Muscle of arm (tissue), 12 donors: ENCODE measurements around the gene ENTPD5. TPM values are rescaled to one million over a fixed set of nuclear protein-coding genes. Genes with fewer than 3 reads are reported as not detected.
"Not testable (repeated sequence)": the region's sequence is repeated elsewhere in the genome, so short reads cannot be mapped to it uniquely, and the experiment has no call there.

Experiments used
- DNase-seq: peaks from one replicate; pipeline ENCODE4 v3.0.0-alpha.2; 2013
- polyA plus RNA-seq, 12 donors: library from polyadenylated mRNA; unstranded; fragments of 120-200 nt; gene quantifications; one replicate each; pipeline ENCODE4 v1.2.1, GENCODE V29; 2013; ENCODE audit not compliant: insufficient read length in 12 of 12

ENTPD5 gene
- polyA plus RNA-seq, 12 donors = 11.4 to 20.0 (median 15.7) TPM; not detected in 1

- DNase-seq = no peak
Observed at GRCh38 chr14:73945159-73945670, 73.9 kb downstream of the ENTPD5 start.

DNA sequence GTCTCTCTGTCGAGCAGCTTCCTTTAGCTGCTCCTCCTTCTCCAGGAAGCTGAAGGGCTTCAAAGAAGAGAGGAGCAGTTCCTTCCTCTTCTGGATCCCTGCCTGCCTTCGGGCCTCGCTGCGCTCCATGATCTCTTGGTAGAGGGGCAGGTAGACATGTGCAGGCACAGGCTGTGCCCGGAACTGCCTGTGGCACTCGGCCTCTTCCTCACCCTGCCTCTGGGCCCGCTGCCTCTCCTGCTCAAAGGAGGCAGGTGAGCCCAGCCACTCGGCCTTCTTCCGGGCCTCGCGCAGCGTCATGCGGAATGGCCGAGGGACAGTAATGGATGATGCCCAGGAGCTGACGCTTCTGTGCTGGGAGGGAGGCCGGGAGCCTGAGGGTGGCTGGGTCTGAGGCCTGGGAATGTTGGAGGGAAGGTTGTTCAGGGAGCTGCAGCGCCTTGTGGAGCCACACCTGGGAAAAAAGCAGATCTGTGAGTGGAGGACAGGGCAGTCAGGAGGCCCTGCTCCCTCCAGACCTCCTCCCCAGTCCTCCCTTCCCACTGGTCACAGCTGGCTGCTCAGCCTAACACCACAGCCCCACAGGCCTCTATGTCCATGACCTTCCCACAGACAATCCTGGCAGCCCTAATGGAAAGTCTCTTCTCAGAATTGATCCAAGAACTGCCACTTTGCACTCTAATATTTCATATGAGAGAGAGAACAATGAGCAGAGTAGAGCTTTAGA is 74.5 kb downstream of the ENTPD5 start:
- DNase-seq = no peak

DNA sequence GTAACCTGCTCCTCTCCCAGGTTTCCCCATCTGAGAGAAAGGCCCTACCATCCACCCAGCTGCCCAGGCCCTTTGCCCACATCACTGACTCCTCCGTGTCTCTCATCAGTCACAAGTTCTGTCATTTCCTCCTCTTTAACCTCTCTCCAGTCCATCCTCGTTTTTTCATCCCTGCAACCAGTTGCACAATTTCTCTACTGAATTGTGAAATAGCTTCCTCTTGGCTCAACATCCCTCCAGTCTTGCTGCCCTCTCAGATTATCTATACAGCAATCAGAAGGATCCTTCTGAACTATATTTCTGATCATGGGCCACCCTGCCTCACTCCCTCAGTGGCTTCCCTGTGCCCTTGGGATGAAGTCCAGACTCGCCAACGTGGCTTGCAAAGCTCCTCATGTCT is 76.0 kb downstream of the ENTPD5 start:
- no peak for DNase-seq

GRCh38 chr14:73942180-73942579 is 76.9 kb downstream of the ENTPD5 start:
- DNase-seq = no peak

GRCh38 chr14:73937012-73937411 is 82.1 kb downstream of the ENTPD5 start:
- no peak for DNase-seq

DNA sequence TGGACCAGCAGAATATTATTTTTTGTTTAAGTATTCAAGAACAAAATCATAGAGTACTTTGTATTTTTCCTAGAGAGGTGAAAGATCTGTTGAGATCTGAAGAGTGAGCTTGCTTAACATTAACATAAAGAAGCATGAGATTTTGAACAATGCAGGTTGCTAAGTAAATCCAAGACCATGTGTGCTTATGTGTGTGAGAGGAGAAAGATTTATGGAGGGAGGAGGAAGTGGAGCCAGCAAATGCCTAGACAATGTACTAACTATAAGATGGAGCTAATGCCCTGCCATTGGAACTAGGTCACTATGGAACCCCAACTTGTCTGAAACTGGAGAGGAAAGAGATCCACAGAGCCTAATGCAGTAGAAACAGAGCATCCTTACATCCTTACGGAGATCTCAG is 82.5 kb downstream of the ENTPD5 start:
- DNase-seq = no peak

- no peak for DNase-seq
Observed at GRCh38 chr14:73935666-73936065, 83.4 kb downstream of the ENTPD5 start.

- DNase-seq = no peak
Observed at GRCh38 chr14:73924337-73924736, 94.8 kb downstream of the ENTPD5 start.

DNA sequence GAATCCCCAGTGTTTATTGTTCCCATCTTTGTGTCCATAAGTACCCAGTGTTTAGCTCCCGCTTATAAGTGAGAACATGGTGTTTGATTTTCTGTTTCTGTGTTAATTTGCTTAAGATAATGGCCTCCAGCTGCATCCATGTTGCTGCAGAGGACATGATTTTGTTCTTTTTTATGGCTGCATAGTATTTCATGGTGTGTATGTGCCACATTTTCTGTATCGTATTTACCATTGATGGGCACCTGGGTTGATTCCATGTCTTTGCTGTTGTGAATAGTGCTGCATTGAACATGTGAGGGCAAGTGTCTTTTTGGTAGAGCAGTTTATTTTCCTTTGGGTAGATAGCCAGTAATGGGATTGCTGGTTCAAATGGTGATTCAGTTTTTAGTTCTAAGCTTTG is 99.6 kb downstream of the ENTPD5 start:
- DNase-seq = not testable (repeated sequence)

GRCh38 chr14:73916324-73916723 is 102.8 kb downstream of the ENTPD5 start:
- DNase-seq = no peak

GRCh38 chr14:73913256-73913655 is 105.8 kb downstream of the ENTPD5 start:
- no peak for DNase-seq

- DNase-seq = no peak
Observed at GRCh38 chr14:73909681-73910080, 109.4 kb downstream of the ENTPD5 start.

Other genes starting within 250 kb of the ENTPD5 start
- gene PTGR2, start 167.5 kb downstream of the ENTPD5 start, polyA plus RNA-seq = 10 to 100 TPM in 5 of 12 donors, 1 to 10 TPM in 6, not detected in 1; 3.9 to 15.9 (median 9.6) TPM
- gene ZNF410, start 132.4 kb downstream of the ENTPD5 start, polyA plus RNA-seq = 10 to 100 TPM in 11 of 12 donors, not detected in 1; 25.2 to 39.4 (median 34.6) TPM
- gene FAM161B, start 69.2 kb downstream of the ENTPD5 start, polyA plus RNA-seq = 10 to 100 TPM in 2 of 12 donors, 1 to 10 TPM in 9, not detected in 1; 6.4 to 26.3 (median 9.0) TPM
- gene COQ6, start 69.0 kb downstream of the ENTPD5 start, polyA plus RNA-seq = 10 to 100 TPM in 11 of 12 donors, not detected in 1; 24.1 to 50.1 (median 44.3) TPM
- 10 to 100 TPM in 3 of 12 donors, 1 to 10 TPM in 8, not detected in 1; 5.6 to 25.1 (median 8.5) TPM for gene BBOF1, start 61 bp upstream of the ENTPD5 start, polyA plus RNA-seq
- 10 to 100 TPM in 11 of 12 donors, not detected in 1; 10.4 to 18.9 (median 14.3) TPM for gene ALDH6A1, start 65.2 kb upstream of the ENTPD5 start, polyA plus RNA-seq
- 100 to 1,000 TPM in 1 of 12 donors, 10 to 100 TPM in 9, 1 to 10 TPM in 2; 8.9 to 155 (median 12.4) TPM for gene LIN52, start 65.7 kb upstream of the ENTPD5 start, polyA plus RNA-seq
- gene VSX2, start 220.2 kb upstream of the ENTPD5 start, polyA plus RNA-seq = not detected